ENCODE measurements around the gene SPATA32.

Gene SPATA32

DNA sequence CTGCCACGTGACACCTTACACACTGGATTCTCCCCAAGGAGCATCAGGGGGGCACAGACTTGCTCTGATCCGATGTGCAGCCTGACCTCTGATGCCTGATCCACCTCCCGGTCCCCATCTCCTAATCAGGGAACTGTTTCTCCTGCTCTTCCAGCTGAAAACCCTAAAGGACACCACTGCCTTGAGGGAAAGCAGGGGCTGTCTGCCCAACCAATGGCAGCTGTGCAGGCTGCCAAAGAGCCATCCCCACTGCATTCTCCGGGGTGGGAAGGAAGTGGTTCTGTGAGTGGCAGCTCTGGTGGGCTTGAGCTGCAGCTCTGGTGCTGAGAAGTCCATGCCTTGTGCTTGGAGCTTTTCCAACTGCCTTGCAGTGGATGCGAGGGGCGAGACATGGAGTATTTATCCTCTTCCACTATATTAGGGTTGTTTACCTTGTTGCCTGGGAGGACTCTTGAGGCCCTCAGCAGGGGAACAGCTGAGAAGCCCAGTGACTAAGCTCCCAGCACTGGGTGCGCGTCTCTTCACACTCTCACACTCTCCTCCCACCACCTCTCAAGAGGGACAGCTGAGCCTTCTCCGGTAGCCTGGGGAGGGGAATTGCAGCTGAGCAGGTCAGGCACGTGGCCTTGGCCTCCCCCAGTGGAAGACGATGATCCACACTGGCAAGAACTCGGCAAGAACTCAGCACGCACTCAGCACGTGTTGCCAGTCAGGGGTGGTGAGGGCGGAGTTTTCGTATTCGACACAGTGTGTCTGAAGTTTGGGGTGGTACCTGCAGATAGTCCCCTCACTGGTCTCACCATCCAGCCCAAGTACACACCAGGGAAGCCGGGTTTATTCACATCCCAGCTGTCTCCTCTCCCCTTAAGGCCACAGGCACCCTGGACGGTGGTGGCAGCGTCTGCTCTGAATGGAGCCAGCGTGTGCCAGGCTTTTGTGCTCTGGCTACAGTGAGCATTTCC is 21.1 kb upstream of the SPATA32 start:
- peak overlapping the region; percentile 41 for H3K9ac ChIP-seq (ENCODE audit: low read depth, low read length)
- H3K4me2 ChIP-seq (ENCODE audit: low read length) = peak overlapping the region; percentile 16
- peaks cover 37% of the 10 kb centered on the region for H3K4me1 ChIP-seq (ENCODE audit: control insufficient read depth, insufficient read depth, low read length)
- no peaks in the 10 kb centered on the region for H3K9me3 ChIP-seq (replicated peaks; ENCODE audit: low read length)
- peaks cover 70% of the 10 kb centered on the region for H3K36me3 ChIP-seq (ENCODE audit: insufficient read depth, low read length)
- H3K27me3 ChIP-seq (ENCODE audit: control insufficient read depth, insufficient read depth, low read length) = no peaks in the 10 kb centered on the region
- no peak overlapping the region for H3K4me3 ChIP-seq (ENCODE audit: low read length)

DNA sequence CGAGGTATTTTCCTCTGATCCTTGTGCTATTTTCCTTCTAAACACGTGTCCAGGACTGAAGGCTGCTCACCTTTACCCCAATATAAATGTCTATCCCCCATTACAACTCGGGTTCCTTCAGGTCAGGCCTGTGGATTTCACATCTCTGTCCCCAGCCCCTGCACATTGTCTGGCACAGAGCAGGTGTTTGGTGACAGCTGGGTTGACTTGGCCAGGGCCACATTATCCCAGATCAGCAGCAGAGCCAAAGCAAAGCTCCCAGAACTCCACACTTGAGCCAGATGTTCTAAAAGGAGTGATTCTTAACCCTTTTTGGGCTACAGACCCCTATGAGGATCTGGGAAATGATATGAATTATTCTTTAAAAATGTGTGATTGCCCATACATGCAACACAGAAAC is 18.0 kb upstream of the SPATA32 start:
- H3K4me3 ChIP-seq (ENCODE audit: low read length) = no peak overlapping the region
- H3K4me2 ChIP-seq (ENCODE audit: low read length) = no peak overlapping the region
- H3K36me3 ChIP-seq (ENCODE audit: insufficient read depth, low read length) = peaks cover 50% of the 10 kb centered on the region
- peaks cover 54% of the 10 kb centered on the region for H3K4me1 ChIP-seq (ENCODE audit: control insufficient read depth, insufficient read depth, low read length)
- no peaks in the 10 kb centered on the region for H3K27me3 ChIP-seq (ENCODE audit: control insufficient read depth, insufficient read depth, low read length)
- H3K9ac ChIP-seq (ENCODE audit: low read depth, low read length) = no peak overlapping the region
- no peaks in the 10 kb centered on the region for H3K9me3 ChIP-seq (replicated peaks; ENCODE audit: low read length)

GRCh38 chr17:45277992-45278391 is 16.1 kb upstream of the SPATA32 start:
- Histone ChIP-seq H3K9me3 (replicated peaks; ENCODE audit: low read length) (no peaks in the 10 kb centered on the region), H3K36me3 (ENCODE audit: insufficient read depth, low read length) (peaks cover 47% of the 10 kb centered on the region), H3K9ac (ENCODE audit: low read depth, low read length) (peak overlapping the region; percentile 8)

DNA sequence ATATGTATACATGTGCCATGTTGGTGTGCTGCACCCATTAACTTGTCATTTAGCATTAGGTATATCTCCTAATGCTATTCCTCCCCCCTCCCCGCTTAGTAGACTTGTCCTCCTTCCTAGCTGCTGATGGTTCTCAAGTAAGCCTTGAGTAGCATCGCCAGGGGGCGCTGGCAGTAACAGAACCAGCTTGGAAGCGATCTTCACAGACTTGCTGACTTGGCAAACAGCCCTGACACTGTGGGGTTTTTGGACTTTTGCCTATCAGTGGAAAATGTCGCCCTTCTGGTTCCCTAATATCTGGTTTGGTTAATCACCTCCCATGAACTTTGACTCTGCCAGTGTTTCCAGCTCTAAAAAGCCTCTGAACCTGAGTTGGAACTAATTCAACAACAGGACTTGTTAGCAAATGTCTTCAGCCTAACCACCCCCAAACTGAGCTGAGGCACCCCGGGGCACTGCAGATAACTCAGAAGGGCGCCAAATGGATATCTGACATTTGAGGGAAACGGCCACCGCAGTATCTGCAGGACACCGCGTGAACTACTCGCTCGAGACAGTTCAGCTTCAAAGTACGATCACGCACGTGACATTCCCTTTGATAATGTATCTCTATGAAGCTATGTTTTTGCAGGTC is 15.4 kb upstream of the SPATA32 start:
- Histone ChIP-seq H3K36me3 (ENCODE audit: insufficient read depth, low read length) (peaks cover 48% of the 10 kb centered on the region), H3K27me3 (ENCODE audit: control insufficient read depth, insufficient read depth, low read length) (no peaks in the 10 kb centered on the region), H3K4me3 (ENCODE audit: low read length) (no peak overlapping the region), H3K9ac (ENCODE audit: low read depth, low read length) (peak overlapping the region; percentile 4), H3K9me3 (replicated peaks; ENCODE audit: low read length) (no peaks in the 10 kb centered on the region), H3K4me1 (ENCODE audit: control insufficient read depth, insufficient read depth, low read length) (peaks cover 48% of the 10 kb centered on the region), H3K4me2 (ENCODE audit: low read length) (peak overlapping the region; percentile 0)

More at GRCh38 chr17:45277992-45278391, 16.1 kb upstream of the SPATA32 start:
- H3K4me2 ChIP-seq (ENCODE audit: low read length) = peak overlapping the region; percentile 28
- peaks cover 53% of the 10 kb centered on the region for H3K4me1 ChIP-seq (ENCODE audit: control insufficient read depth, insufficient read depth, low read length)
- H3K27me3 ChIP-seq (ENCODE audit: control insufficient read depth, insufficient read depth, low read length) = no peaks in the 10 kb centered on the region
- H3K4me3 ChIP-seq (ENCODE audit: low read length) = no peak overlapping the region

GRCh38 chr17:45276031-45276430 is 14.1 kb upstream of the SPATA32 start:
- Histone ChIP-seq H3K36me3 (ENCODE audit: insufficient read depth, low read length) (peaks cover 49% of the 10 kb centered on the region), H3K27me3 (ENCODE audit: control insufficient read depth, insufficient read depth, low read length) (no peaks in the 10 kb centered on the region), H3K4me2 (ENCODE audit: low read length) (no peak overlapping the region), H3K4me1 (ENCODE audit: control insufficient read depth, insufficient read depth, low read length) (peaks cover 48% of the 10 kb centered on the region), H3K4me3 (ENCODE audit: low read length) (no peak overlapping the region), H3K9me3 (replicated peaks; ENCODE audit: low read length) (no peaks in the 10 kb centered on the region), H3K9ac (ENCODE audit: low read depth, low read length) (no peak overlapping the region)

DNA sequence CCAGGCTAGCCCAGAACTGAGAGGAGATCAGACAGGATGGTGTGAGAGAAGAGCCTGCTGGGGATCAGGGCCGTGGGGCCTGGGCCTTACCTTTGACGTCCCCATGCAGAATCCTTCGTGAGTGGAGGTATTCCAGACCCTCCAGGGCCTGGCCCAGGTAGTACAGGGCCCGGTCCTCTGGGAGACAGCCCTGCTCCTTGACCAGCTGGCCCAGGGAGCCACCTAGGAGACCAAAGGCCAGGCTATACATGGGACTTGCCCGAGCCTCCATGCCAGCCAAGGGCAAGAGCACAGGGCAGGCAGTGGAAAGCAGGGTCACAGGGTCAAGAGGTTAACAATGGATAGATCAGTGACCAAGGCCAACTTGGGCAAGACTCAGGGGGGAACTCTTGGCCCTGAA is 12.1 kb upstream of the SPATA32 start:
- peaks cover 60% of the 10 kb centered on the region for H3K36me3 ChIP-seq (ENCODE audit: insufficient read depth, low read length)
- no peaks in the 10 kb centered on the region for H3K27me3 ChIP-seq (ENCODE audit: control insufficient read depth, insufficient read depth, low read length)
- no peak overlapping the region for H3K4me2 ChIP-seq (ENCODE audit: low read length)
- H3K4me3 ChIP-seq (ENCODE audit: low read length) = no peak overlapping the region
- H3K9me3 ChIP-seq (replicated peaks; ENCODE audit: low read length) = no peaks in the 10 kb centered on the region
- H3K4me1 ChIP-seq (ENCODE audit: control insufficient read depth, insufficient read depth, low read length) = peaks cover 48% of the 10 kb centered on the region
- H3K9ac ChIP-seq (ENCODE audit: low read depth, low read length) = peak overlapping the region; percentile 19

DNA sequence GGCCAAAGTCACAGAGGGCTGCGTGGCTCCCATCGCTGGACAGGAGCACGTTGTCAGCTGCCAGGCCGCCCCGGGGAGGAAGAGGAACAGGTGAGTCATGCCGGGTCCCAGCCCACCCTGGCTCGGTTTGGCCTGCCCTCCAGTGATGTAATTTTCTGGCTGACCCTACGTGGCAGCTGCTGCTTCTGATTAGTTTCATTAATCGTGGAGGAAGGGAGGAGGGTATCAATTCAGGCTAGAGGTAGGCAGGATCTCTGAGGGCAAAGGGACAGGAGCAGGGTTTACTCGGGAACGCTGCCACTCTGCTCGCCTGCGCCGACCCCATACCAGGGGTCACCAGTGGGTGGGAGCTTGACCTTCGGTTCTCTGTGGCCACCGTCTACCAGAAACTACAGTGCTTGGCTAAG is 11.7 kb upstream of the SPATA32 start:
- peak overlapping the region; percentile 19 for H3K9ac ChIP-seq (ENCODE audit: low read depth, low read length)
- no peaks in the 10 kb centered on the region for H3K27me3 ChIP-seq (ENCODE audit: control insufficient read depth, insufficient read depth, low read length)
- H3K9me3 ChIP-seq (replicated peaks; ENCODE audit: low read length) = no peaks in the 10 kb centered on the region
- H3K4me1 ChIP-seq (ENCODE audit: control insufficient read depth, insufficient read depth, low read length) = peaks cover 43% of the 10 kb centered on the region
- H3K36me3 ChIP-seq (ENCODE audit: insufficient read depth, low read length) = peaks cover 62% of the 10 kb centered on the region
- H3K4me2 ChIP-seq (ENCODE audit: low read length) = no peak overlapping the region
- H3K4me3 ChIP-seq (ENCODE audit: low read length) = no peak overlapping the region

GRCh38 chr17:45271603-45272002 is 9.7 kb upstream of the SPATA32 start:
- H3K27me3 ChIP-seq (ENCODE audit: control insufficient read depth, insufficient read depth, low read length) = no peaks in the 10 kb centered on the region
- no peak overlapping the region for H3K4me2 ChIP-seq (ENCODE audit: low read length)
- no peak overlapping the region for H3K4me3 ChIP-seq (ENCODE audit: low read length)
- H3K9ac ChIP-seq (ENCODE audit: low read depth, low read length) = no peak overlapping the region
- H3K4me1 ChIP-seq (ENCODE audit: control insufficient read depth, insufficient read depth, low read length) = peaks cover 39% of the 10 kb centered on the region
- no peaks in the 10 kb centered on the region for H3K9me3 ChIP-seq (replicated peaks; ENCODE audit: low read length)
- H3K36me3 ChIP-seq (ENCODE audit: insufficient read depth, low read length) = peaks cover 76% of the 10 kb centered on the region

DNA sequence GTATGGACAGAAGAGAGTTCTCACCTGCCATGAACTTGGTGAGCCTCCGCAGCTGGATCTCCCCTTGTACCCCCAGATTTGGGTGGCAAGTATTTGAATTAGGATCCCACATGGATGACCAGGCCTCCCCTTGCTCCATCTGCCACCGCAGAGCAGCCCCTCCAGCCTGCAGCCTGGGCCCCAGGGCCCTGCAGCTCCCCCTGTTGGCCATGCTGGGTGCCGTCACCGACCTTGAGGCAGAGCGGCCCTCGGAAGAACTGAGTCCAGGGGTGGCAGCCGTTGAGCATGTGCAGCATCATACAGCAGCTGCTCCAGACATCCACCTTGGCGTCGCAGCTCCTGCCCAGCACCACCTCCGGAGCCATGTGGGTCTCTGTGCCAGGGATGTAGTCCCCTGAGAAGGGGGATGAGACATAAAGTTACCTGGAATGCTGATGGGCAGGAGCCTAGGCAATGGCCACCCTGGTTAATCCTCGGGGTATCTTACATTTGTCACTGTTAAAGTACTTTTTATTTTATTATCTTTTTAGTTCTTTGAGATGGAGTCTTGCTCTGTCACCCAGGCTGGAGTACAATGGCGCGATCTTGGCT is 9.0 kb upstream of the SPATA32 start:
- Histone ChIP-seq H3K4me3 (ENCODE audit: low read length) (no peak overlapping the region), H3K36me3 (ENCODE audit: insufficient read depth, low read length) (peaks cover 82% of the 10 kb centered on the region), H3K27me3 (ENCODE audit: control insufficient read depth, insufficient read depth, low read length) (no peaks in the 10 kb centered on the region), H3K4me1 (ENCODE audit: control insufficient read depth, insufficient read depth, low read length) (peaks cover 41% of the 10 kb centered on the region), H3K9ac (ENCODE audit: low read depth, low read length) (no peak overlapping the region), H3K9me3 (replicated peaks; ENCODE audit: low read length) (no peaks in the 10 kb centered on the region), H3K4me2 (ENCODE audit: low read length) (no peak overlapping the region)

DNA sequence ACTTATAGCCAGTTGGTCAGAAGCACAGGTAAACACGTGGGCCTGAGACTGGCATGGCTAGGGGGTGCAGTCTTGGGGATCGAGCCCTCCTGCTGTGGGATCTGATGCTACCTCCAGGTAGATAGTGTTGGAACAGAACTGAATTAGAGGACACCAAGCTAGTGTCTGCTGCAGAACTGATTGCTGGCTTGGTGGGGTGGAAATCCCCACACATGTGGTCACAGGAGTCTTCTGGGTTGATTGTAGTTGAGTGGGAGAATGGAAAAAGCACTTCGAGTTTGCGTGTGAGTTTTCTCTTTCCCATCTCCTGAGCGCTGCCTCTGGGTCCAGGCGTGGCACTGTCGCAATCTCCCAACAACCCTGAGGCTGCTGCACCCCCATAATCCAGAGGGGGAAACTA is 8.0 kb upstream of the SPATA32 start:
- H3K36me3 ChIP-seq (ENCODE audit: insufficient read depth, low read length) = peaks cover 86% of the 10 kb centered on the region
- no peak overlapping the region for H3K4me2 ChIP-seq (ENCODE audit: low read length)
- no peaks in the 10 kb centered on the region for H3K9me3 ChIP-seq (replicated peaks; ENCODE audit: low read length)
- H3K4me1 ChIP-seq (ENCODE audit: control insufficient read depth, insufficient read depth, low read length) = peaks cover 37% of the 10 kb centered on the region
- no peak overlapping the region for H3K4me3 ChIP-seq (ENCODE audit: low read length)
- no peaks in the 10 kb centered on the region for H3K27me3 ChIP-seq (ENCODE audit: control insufficient read depth, insufficient read depth, low read length)
- no peak overlapping the region for H3K9ac ChIP-seq (ENCODE audit: low read depth, low read length)

- no peaks in the 10 kb centered on the region for H3K27me3 ChIP-seq (ENCODE audit: control insufficient read depth, insufficient read depth, low read length)
- H3K36me3 ChIP-seq (ENCODE audit: insufficient read depth, low read length) = peaks cover 88% of the 10 kb centered on the region
- H3K4me1 ChIP-seq (ENCODE audit: control insufficient read depth, insufficient read depth, low read length) = peaks cover 36% of the 10 kb centered on the region
- no peaks in the 10 kb centered on the region for H3K9me3 ChIP-seq (replicated peaks; ENCODE audit: low read length)
- no peak overlapping the region for H3K9ac ChIP-seq (ENCODE audit: low read depth, low read length)
- no peak overlapping the region for H3K4me2 ChIP-seq (ENCODE audit: low read length)
- H3K4me3 ChIP-seq (ENCODE audit: low read length) = no peak overlapping the region
Observed at GRCh38 chr17:45267436-45268055, 5.7 kb upstream of the SPATA32 start.
